ENCODE data around the gene CD200R1. TPM values are rescaled to one million over a fixed set of nuclear protein-coding genes. Genes with fewer than 3 reads are reported as not detected.

The CD200R1 gene
- total RNA-seq, 4 donors from 2014 or later, result 0.68 to 1.1 TPM; not detected in 2

DNA sequence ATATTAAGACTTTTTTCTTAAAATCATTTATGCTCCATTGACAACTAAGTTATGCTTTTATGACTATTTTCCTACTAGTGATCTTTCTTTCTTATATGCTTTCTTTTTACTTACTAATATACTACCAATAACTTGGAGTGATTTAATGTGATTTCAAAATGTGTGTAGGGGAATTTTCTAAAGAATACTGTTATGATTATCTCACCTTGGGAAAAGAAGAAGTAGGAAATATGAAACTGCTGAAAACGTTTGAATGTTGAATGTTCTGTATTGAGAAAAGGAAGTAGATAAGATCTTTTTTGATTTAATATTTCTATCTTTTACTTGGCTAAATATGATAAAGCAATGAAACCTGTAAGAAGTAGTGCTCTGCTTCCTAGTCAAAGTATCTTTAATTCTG, 7.8 kb upstream of the CD200R1 start:
- TF ChIP-seq POLR2A (IDR thresholded peaks at IDR 0.05), result no peak
- no peak for TF ChIP-seq POLR2AphosphoS5 (IDR thresholded peaks at IDR 0.05)
- no peak for TF ChIP-seq EP300 (IDR thresholded peaks at IDR 0.05; ENCODE audit: low read depth)
- TF ChIP-seq, protein P1, sequence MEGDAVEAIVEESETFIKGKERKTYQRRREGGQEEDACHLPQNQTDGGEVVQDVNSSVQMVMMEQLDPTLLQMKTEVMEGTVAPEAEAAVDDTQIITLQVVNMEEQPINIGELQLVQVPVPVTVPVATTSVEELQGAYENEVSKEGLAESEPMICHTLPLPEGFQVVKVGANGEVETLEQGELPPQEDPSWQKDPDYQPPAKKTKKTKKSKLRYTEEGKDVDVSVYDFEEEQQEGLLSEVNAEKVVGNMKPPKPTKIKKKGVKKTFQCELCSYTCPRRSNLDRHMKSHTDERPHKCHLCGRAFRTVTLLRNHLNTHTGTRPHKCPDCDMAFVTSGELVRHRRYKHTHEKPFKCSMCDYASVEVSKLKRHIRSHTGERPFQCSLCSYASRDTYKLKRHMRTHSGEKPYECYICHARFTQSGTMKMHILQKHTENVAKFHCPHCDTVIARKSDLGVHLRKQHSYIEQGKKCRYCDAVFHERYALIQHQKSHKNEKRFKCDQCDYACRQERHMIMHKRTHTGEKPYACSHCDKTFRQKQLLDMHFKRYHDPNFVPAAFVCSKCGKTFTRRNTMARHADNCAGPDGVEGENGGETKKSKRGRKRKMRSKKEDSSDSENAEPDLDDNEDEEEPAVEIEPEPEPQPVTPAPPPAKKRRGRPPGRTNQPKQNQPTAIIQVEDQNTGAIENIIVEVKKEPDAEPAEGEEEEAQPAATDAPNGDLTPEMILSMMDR (IDR thresholded peaks at IDR 0.05), result no peak
- in situ Hi-C loops (cut with MboI; ENCODE audit: low pct_ligation_motif_present in 1 of 4, low pct_unique_long_range_greater_than_20kb in 1 of 4, low sequenced_read_pairs in 3 of 4), result loop anchor here (5.0 to 25.0 kb wide), 6 partner anchors 248 to 870 kb away; partner anchors contain the start of genes CCDC80 (in 3 of the 4), ATG3 (in 1 of the 4) and SLC35A5 (in 1 of the 4)
- 19 to 31% methylated on average over 1 of the region's 1 CpG for WGBS, 2 donors (ENCODE audit: low coverage in 1 of 2)
- Histone ChIP-seq H3K27me3 (no peaks in the 10 kb centered on the region), H3K36me3 (no peaks in the 10 kb centered on the region), H3K9me3 (no peaks in the 10 kb centered on the region), H3K4me1 (no peaks in the 10 kb centered on the region), H3K4me3 (no peak overlapping the region), H3K27ac (no peak overlapping the region)
- intact Hi-C loops (cut with DNase I; ENCODE audit: low total_unique reads), result loop anchor here (10.0 kb wide), 1 partner anchor 248 kb away; no protein-coding TSS in a partner anchor
- DNase-seq, result no peak

DNA sequence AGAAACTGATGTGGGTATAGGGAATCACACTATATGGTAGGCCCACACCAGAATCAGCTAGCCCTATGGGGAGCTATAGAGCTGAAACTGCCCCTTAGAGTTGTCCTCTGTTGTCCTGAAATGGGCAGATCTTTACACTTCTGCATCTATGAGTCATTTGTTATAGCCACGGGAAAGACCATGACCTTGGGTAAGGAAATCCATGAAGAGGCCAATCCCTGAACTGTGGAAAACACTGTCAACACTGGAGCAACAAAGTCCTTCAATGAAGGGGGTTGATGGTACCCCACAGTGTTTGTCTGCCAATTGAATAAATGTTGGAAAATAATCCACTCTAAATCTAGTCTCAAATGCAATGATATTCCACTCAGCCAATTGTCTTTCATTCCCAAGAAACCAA, 5.2 kb upstream of the CD200R1 start:
- no peak for DNase-seq
- no peaks in the 10 kb centered on the region for H3K27me3 ChIP-seq
- WGBS, 2 donors (ENCODE audit: low coverage in 1 of 2), result 14% methylated on average over 1 of the region's 1 CpG; no CpG with 5 or more reads in 1 of the 2 donors
- no peaks in the 10 kb centered on the region for H3K36me3 ChIP-seq
- in situ Hi-C loops (cut with MboI; ENCODE audit: low pct_ligation_motif_present in 1 of 4, low pct_unique_long_range_greater_than_20kb in 1 of 4, low sequenced_read_pairs in 3 of 4), result loop anchor here (5.0 to 25.0 kb wide), 6 partner anchors 245 to 868 kb away; partner anchors contain the start of genes CCDC80 (in 3 of the 4), ATG3 (in 1 of the 4) and SLC35A5 (in 1 of the 4)
- no peaks in the 10 kb centered on the region for H3K9me3 ChIP-seq
- H3K4me3 ChIP-seq, result no peak overlapping the region
- H3K4me1 ChIP-seq, result peaks cover 0 to 4% (median 0%) of the 10 kb centered on the region in 4 donors
- no peak for TF ChIP-seq EP300 (IDR thresholded peaks at IDR 0.05; ENCODE audit: low read depth)
- no peak for TF ChIP-seq POLR2AphosphoS5 (IDR thresholded peaks at IDR 0.05)
- TF ChIP-seq, protein P1 (IDR thresholded peaks at IDR 0.05), result no peak
- TF ChIP-seq POLR2A (IDR thresholded peaks at IDR 0.05), result no peak
- no peak overlapping the region for H3K27ac ChIP-seq
- intact Hi-C loops (cut with DNase I; ENCODE audit: low total_unique reads), result loop anchor here (10.0 kb wide), 1 partner anchor 245 kb away; no protein-coding TSS in a partner anchor

DNA sequence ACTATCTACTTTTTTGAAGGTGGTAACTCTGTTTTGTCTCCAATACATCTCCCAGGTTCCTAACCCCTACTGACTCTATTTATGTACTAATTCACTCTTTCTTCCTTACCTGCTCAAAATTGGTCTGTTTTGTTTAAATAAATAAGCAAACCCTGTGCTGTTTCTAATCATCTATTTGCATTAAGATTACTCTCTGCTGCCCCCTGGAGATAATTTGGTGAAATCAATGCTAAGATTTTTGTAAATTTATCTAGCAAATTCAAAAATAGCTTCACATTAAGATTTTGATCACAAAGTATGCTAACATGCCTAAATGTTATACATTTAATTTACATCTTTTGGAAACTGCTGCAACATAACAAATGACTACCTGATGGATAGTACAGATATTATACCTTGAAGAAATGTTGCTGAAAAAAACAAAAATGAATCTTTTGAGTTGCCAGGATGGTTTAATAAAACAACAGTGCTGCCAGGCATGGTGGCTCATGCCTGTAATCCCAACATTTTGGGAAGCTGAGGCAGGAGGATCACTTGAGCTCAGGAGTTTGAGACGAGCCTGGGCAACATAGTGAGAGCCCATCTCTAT, 4.4 kb upstream of the CD200R1 start:
- in situ Hi-C loops (cut with MboI; ENCODE audit: low pct_ligation_motif_present in 1 of 4, low pct_unique_long_range_greater_than_20kb in 1 of 4, low sequenced_read_pairs in 3 of 4), result loop anchor here in 3 of 4 donors (10.0 to 25.0 kb wide), 5 partner anchors 245 to 867 kb away; partner anchors contain the start of genes CCDC80 (in 2 of the 3), ATG3 (in 1 of the 3) and SLC35A5 (in 1 of the 3)

DNA sequence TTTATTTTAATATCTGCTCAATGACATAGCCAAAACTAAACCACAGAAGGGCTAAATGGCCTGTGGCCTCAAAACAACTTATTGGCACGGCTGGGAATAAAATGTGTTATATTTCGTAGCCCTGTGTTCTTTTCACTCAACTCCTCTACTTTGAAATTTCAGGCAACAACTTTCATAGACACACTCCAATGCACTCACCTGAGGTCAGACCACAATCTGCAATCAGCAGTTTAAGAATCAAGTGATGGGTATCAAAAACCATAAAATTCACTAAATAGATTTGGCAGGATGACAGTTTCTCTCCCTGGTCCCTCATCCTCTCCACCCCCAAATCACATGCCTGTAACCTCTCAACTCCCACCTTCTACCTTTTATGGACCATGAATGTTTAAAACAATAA, 2.0 kb upstream of the CD200R1 start:
- Histone ChIP-seq H3K4me1 (peaks cover 0 to 4% (median 0%) of the 10 kb centered on the region in 4 donors), H3K27me3 (no peaks in the 10 kb centered on the region), H3K4me3 (no peak overlapping the region), H3K36me3 (no peaks in the 10 kb centered on the region), H3K27ac (no peak overlapping the region), H3K9me3 (no peaks in the 10 kb centered on the region)
- in situ Hi-C loops (cut with MboI; ENCODE audit: low pct_ligation_motif_present in 1 of 4, low pct_unique_long_range_greater_than_20kb in 1 of 4, low sequenced_read_pairs in 3 of 4), result loop anchor here in 3 of 4 donors (10.0 to 25.0 kb wide), 5 partner anchors 242 to 865 kb away; partner anchors contain the start of genes CCDC80 (in 2 of the 3), ATG3 (in 1 of the 3) and SLC35A5 (in 1 of the 3)
- WGBS, 2 donors (ENCODE audit: low coverage in 1 of 2), result 69 to 75% methylated on average over 2 of the region's 2 CpGs
- TF ChIP-seq POLR2AphosphoS5 (IDR thresholded peaks at IDR 0.05), result no peak
- TF ChIP-seq, protein P1 (IDR thresholded peaks at IDR 0.05), result no peak
- TF ChIP-seq POLR2A (IDR thresholded peaks at IDR 0.05), result no peak
- TF ChIP-seq EP300 (IDR thresholded peaks at IDR 0.05; ENCODE audit: low read depth), result no peak
- DNase-seq, result no peak
- intact Hi-C loops (cut with DNase I; ENCODE audit: low total_unique reads), result loop anchor here (5.0 to 10.0 kb wide), 2 partner anchors 335 to 392 kb away; partner anchors contain the start of gene CCDC80

More for the DNA sequence above, 4.4 kb upstream of the CD200R1 start:
- 67 to 100% methylated on average over 1 of the region's 1 CpG for WGBS, 2 donors (ENCODE audit: low coverage in 1 of 2)
- Histone ChIP-seq H3K27me3 (no peaks in the 10 kb centered on the region), H3K27ac (no peak overlapping the region), H3K9me3 (no peaks in the 10 kb centered on the region), H3K4me1 (peaks cover 0 to 4% (median 0%) of the 10 kb centered on the region in 4 donors), H3K4me3 (no peak overlapping the region), H3K36me3 (no peaks in the 10 kb centered on the region)
- TF ChIP-seq, protein P1 (IDR thresholded peaks at IDR 0.05), result peak; percentile 63 to 73 (median 72)
- no peak for TF ChIP-seq EP300 (IDR thresholded peaks at IDR 0.05; ENCODE audit: low read depth)
- TF ChIP-seq POLR2AphosphoS5 (IDR thresholded peaks at IDR 0.05), result no peak
- TF ChIP-seq POLR2A (IDR thresholded peaks at IDR 0.05), result no peak
- intact Hi-C loops (cut with DNase I; ENCODE audit: low total_unique reads), result loop anchor here (5.0 to 10.0 kb wide), 2 partner anchors 337 to 395 kb away; partner anchors contain the start of gene CCDC80
- no peak for DNase-seq
